ENCODE measurements around the gene DHX35.

DHX35 gene

DNA sequence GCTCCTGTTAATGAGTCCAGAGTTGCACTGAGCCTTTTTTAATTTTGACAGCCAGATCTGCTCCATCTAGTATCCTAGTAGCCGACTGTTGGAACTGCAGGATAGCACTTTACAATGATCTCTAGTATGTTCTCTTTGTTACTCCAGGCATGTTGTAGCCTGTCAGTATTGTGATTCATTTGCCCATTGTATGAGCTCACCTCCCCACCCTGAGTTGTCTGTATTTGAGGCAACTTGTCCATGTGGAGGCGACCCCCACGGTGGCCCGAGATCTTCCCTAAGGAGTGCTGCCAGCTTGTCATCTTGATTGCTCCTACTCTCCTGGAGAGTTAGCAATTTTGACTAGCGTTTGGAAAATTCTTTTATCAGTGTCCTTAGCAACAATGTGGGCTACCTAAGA, 67.2 kb downstream of the DHX35 start:
- no peak for DNase-seq

DNA sequence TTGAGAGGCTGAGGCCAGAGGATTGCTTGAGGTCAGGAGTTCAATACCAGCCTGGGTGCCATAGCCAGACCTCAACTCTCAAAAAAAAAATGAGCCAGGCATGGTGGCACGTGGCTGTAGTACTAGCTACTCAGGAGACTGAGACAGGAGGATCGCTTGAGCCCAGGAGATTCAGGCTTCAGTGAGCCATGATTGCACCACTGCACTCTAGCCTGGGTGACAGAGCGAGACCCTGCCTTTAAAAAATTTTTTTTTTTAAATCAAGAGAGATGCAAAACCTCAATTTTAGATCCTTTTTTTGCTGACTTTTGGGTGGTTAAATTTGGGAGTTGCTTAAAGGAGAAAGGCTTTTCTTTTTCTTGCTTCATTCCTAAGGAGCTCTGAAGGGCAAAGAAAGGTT, 70.9 kb downstream of the DHX35 start:
- DNase-seq: no peak

- DNase-seq: no peak
Measured at GRCh38 chr20:39036011-39036410, 73.9 kb downstream of the DHX35 start.

- no peak for DNase-seq
Measured at GRCh38 chr20:39036851-39037250, 74.7 kb downstream of the DHX35 start.

- DNase-seq: no peak
Measured at GRCh38 chr20:39038047-39038446, 75.9 kb downstream of the DHX35 start.

- no peak for DNase-seq
Measured at GRCh38 chr20:39038495-39038894, 76.4 kb downstream of the DHX35 start.

- DNase-seq: no peak
Measured at GRCh38 chr20:39039261-39039660, 77.1 kb downstream of the DHX35 start.

DNA sequence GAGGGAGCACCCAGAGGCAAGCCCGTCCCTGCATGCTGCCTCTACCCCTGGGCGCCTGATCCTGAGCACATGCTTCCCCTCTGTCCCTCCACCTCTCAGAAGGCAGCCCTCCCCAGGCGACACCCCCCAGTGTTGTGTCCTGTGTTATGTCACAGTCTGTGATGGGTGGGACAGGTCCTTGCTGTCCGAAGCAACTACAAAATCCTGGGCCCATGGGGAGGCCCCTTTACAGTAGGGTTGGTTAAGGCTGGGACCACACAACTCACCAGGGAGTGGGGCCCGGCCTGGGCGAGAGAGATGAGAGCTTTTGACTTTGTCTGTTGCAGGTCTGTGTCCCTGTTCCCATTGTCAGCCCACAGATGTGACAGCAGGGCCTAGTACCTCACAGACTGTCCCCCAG, 78.0 kb downstream of the DHX35 start:
- DNase-seq: no peak

- DNase-seq: no peak
Measured at GRCh38 chr20:39041067-39041466, 78.9 kb downstream of the DHX35 start.

GRCh38 chr20:39042279-39043150, 80.4 kb downstream of the DHX35 start:
- DNase-seq: no peak

- DNase-seq: no peak
Measured at GRCh38 chr20:39044501-39044900, 82.4 kb downstream of the DHX35 start.

DNA sequence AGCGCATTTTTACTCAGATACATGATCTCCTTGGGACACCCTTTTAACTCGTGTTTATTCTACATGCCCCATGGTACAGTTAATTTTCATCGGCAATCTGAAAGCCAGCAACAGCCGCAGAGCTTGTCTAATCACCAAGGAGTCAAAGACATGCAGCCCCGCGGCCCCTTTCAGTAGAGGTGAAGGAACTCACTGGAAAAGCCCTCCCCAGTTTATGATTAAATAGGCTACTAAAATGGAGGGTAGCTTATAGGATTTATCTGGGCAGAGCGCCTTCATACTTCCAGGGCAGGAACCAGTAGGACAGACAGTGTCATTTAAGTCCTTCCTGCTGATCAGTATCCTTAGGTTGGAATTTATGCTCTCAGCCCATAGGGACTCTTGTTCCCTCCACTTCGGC, 83.5 kb downstream of the DHX35 start:
- DNase-seq: no peak

DNA sequence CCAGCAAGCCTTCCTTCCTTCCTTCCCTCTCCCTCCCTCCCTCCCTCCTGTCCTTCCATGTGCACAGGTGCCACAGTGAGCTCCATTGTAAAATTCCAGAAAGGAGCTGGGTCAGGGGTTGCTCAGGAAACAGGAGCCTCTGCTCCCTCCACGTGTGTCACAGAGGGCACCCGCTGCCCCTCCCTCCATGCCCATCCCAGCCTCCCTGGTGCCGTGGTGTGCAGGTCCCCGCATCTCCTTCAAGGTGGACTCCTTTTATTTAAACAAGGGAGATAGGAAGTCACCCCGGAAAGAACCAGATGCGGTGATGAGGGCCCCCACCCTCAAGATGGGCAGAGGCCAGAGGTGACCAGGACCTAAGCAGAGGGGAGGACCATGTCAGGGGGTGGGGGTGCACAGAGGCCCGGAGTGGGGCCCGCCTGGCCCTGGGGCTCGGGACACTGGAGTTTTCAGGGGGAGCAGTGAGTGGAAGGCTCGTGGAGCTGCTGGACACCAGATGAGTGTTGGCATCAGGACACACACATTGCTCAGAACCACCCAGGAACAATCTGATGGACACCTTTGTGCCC, 85.4 kb downstream of the DHX35 start:
- DNase-seq: no peak

- peak; percentile 22 to 57 for DNase-seq
Measured at GRCh38 chr20:39048000-39048696, 86.0 kb downstream of the DHX35 start.

GRCh38 chr20:39049148-39049547, 87.0 kb downstream of the DHX35 start:
- no peak for DNase-seq

DNA sequence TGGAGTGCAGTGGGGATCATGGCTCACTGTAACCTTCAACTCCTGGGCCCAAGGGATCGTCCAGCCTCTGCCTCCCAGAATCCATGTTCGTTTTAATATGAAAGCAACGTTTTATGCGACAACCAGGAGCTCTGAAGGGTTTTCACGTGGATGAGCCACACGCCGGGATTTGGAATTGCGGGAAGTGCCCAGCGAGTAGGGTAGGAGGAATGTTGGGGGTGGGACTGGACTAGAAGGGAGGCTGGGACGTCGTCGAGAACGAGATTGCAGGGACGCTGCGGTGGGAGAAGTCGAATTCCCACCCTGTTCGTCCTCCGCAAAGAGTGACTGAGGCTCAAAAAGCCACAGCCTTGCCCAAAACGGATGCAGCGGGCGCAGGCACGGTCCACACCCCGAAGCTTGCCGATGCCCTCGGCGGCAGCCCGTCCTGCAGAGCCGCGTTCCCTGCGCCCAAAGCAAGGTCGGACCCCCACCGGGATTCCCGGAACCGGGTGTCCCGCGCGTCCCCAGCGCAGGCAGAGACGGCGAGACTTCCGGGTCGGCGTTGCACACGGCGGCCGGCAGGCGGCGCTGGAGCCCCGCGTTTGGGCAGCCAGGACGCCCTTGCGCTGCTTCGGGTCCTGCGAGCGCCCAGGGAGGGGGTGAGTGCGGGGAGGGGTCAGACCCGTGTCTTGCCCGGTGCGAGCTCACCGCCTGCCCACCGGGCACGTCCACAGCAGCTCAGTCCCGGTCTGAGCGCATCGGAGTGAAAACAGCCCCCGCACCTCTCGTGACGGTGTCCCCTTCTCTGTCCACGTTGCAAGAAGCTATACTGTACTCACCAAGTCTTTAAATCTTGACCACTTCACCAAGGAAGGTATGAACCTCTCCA, 87.8 kb downstream of the DHX35 start:
- peak; percentile 17 to 64 for DNase-seq

DNA sequence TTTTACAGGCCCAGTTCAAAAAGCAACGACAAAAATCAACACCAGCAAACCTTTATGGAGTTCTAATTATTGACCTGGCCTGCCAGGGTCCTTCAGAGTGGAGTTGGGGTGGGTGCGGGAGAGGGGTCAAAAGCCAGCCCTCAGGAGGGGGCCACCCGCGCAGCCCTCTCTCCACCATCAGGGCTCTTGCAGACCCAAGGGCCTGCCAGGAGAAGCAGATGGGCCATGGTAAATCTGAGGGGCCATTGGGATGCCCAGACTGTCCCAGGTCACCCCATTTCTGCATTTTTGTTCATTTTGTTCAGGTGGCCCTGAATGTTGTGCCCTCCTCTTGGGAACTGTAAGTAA, 88.4 kb downstream of the DHX35 start:
- DNase-seq: no peak

GRCh38 chr20:39052676-39053075, 90.5 kb downstream of the DHX35 start:
- DNase-seq: no peak

- DNase-seq: no peak
Measured at GRCh38 chr20:39057143-39057542, 95.0 kb downstream of the DHX35 start.

DNA sequence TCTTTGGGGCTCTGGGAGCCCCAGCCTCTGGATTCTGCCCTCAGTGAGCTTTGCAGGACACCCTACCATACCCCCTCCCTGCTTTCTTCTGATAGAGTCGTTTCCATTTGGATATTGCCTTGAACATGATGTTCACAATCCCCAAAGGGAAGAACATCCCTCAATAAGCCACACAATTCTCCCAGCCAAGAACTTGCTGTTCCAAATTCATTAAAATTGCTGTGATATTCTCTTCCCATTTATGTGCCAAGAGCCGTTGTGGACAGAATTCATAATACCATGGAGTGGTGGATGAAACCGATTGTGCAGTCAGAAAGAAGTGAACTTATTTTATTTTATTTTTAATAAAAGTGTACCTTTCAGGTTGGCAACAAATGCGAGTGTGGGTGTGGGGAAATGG, 95.8 kb downstream of the DHX35 start:
- DNase-seq: peak in 1 of 2 donors; percentile 57

DNA sequence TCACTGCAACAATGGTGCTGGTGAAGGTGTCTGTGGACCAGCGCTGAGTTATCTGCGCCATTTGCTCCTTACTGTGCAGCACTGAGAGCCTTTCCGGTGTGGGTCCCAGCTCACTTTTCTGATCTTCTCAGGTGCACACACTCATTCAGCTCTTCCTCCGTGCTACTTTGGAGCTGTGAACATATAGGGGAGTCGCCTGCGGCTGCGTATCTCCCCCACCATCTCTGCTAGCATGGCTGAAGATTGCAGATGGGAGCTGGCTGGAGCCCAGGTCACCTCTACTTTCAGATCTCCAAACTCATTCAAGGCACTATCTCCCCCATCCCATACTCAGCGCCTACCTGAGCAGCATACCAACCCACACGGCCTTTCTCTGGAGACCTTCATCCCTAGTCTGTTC, 96.9 kb downstream of the DHX35 start:
- no peak for DNase-seq

DNA sequence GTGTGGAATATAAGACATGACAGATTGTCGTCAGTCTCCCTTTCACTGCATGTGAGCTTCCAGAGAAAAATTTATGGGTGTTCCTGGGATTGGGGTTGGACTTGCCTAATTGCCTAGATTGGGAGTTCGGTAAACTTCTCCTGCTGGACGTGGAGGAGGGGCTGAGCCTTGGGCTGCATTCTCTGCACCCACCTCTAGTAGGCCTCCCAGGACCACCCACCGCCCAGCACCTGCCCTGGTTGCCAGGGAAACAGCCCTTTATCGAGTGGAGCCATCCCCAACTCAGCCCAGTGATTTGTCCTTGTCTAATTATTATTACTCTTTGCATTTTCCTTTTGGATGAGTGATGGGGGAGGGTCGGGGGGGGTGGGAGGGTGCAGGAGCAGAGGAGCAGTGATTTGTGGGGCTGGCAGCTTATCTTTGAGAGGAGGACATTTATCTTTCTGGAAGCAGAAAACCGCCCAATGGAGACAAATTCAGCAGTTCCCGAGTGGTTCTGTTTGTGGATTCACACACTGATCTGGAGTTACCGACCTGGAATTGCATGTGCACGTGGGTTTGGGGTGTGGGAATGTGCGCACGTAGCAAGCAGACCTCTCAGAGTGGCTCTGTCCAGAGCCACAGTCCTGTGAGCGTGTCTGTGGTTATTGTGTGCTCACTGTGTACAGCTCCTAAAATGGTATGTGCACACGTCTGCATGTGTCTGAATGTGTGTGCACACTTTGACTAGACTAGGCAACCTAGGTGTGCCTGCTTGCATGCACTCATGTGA, 104.5 kb downstream of the DHX35 start:
- DNase-seq: no peak

Data from hippocampal formation (tissue), 2 donors.